ENCODE data around the gene SLC6A7.
"Not testable (repeated sequence)": the region's sequence is repeated elsewhere in the genome, so short reads cannot be mapped to it uniquely, and the experiment has no call there.

Gene SLC6A7

GRCh38 chr5:150245111-150245789 is 55.4 kb downstream of the SLC6A7 start:
- no peak for DNase-seq

- DNase-seq: no peak
These were observed 55.9 kb downstream of the SLC6A7 start for GRCh38 chr5:150245808-150246207.

GRCh38 chr5:150246429-150246828 is 56.6 kb downstream of the SLC6A7 start:
- DNase-seq: no peak

DNA sequence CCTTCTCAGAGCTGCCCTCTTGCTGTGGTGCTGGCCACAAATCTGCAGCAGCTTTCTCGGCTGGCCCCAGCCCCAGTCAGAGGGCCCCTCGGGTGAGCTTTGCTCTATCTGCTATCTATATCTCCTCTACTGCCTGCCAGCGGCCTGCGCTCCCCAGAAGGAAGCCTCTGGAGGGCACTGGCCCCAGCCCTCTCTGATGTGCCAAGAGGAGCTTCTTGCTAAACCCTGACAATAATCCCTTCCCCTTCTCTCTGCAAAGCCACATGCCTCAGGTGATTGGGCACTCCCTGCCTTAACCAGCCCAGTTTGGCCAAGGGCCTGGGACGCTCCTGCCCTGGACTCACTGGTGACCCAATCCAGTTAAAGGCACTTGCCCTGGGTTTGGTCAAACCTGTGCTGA is 57.0 kb downstream of the SLC6A7 start:
- no peak for DNase-seq

DNA sequence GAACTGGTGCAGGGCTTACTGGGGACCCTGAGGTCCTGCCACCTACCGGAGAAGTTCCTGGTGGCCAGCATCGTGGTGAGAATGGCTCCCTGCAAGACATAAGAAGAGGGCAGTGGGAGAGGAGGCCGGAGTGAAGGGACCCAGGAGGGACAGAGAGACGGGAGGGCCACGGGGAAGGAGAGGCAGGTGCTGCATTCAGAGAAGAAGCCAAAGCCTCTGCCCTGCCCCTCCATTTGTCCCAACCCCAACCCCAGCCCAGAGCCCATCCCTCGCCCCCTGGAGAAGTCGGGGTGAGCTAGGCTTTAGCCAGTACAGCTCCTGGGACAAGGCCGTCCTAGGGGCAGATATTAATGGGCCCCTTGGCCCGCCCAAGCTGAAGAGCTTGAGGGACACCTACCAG is 57.9 kb downstream of the SLC6A7 start:
- no peak for DNase-seq

GRCh38 chr5:150248493-150248892 is 58.6 kb downstream of the SLC6A7 start:
- DNase-seq: not testable (repeated sequence)

DNA sequence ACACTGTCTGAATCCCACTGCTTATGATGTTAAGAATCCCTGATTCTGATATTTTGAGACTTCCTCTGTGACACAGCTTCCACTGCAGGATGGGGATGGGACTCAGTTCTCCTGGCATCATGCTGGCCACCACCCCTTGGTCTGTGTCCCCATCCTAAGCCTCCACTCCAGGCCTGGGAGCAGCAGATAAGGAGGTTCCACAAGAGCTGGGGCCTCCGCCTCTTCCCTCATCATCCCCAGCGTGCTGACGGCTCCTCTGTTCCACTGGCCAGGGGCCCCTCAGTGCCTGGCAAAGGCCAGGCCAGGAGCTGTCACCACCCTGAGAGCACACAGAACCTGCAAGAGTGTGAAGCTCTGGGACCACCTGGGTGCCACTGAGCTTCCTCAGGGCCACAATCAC is 59.1 kb downstream of the SLC6A7 start:
- no peak for DNase-seq

DNA sequence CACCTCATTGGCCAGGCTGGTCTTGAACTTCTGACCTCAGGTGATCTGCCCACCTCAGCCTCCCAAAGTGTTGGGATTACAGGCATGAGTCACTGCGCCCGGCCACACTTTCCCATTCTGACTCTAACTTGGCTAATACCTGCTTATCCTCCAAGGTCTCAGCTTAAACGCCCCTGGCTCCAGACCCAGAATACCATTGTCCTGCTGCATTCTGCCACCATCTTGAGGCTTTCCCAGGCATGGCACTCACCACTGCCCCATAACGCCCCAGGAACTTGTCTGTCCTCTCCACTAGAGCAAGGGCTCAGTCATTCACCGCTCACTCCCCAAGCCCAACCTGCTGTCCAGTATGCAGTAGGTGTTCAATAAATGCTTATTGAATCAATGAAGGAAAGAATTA is 59.9 kb downstream of the SLC6A7 start:
- no peak for DNase-seq

GRCh38 chr5:150251504-150251903 is 61.6 kb downstream of the SLC6A7 start:
- no peak for DNase-seq

DNA sequence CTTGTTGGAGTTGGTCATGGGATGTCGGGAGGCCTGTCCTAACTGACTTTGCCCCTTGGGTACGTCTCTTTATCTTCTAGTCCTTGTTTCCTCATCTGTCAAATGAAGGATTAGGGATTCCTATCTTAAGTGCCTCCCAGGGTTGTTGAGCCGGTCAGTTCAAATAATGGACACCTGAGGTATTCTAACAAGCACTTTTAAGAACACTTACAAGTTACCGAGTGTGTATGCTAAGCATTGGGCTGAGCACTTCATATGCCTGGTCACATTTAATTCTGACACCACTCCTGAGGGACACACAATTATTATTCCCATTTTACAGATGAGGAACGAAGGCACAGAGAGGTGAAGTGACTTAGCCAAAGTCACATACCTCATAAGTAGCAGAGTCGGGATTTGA is 62.6 kb downstream of the SLC6A7 start:
- no peak for DNase-seq

- no peak for DNase-seq
These were observed 63.8 kb downstream of the SLC6A7 start for GRCh38 chr5:150253416-150254208.

DNA sequence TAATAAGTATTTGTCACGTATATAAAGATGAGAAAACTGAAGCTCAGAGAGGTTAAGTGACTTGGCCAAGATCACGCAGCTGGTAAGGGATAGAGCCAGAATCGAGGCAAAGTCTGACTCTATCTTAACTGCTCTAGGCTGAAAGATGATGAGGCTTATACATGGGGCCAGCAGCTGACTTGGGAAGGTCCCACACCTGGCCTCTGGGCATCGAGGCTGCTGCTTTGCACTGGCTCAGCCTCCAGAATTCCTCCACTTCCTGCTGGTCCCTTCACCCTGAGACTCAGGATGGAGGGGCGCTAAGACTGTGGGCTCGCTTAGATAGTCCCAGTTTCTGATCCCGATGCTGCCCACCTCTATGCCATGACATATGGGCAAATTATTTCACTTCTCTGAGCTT is 64.5 kb downstream of the SLC6A7 start:
- DNase-seq: no peak

DNA sequence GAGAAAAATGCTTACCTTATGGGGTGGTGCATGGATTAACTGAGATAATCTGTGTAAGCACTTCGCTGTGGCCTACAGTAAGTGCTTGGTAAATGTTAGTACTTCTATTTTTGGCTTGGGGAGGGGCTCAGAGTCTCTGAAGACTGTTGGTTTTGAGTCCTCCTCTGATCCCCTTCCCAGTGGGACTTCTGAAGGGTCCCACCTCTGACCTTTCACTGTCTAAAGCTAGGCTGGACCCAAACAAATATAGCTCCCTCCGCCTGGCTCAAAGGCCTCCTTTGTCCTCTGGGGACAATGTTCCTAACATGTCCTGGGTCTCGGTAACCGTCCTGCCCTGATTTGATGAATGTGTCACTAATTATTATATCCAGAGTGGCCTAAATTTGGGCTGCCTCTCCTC is 64.9 kb downstream of the SLC6A7 start:
- no peak for DNase-seq

DNA sequence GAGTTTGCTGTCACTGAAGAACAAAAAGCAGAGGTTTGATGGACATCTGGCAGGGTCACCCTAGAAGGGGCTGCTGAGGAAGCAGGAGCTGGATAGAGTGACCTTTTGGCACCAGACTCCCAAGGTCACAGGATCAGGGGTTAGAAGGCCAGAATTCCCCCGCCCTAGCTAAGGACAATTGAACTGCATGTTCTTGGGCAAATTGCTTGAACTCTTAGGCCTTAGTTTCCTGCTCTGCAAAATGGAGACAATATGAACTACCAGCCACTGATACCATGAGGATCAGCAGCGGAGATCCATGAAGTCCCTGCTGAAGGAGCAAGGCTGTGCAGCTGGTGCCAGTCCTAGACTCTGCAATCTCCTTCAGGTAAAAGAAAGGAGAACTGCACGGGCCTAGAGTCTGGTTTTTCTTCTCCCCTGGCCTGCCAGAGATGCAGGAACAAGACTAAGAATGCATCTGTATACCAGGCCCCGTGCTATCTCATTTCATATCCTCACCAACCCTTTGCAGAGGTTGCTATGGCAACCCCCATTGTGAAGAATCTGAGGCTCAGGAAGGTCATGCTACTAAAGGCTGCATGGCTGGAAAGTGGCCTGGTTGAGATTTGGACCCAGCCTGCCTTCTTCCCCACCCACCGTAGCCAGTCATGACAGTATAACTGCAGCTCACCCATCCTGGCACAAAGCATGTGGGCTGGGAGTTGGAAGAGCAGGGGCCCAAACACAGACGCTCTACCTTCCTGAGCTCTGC is 66.0 kb downstream of the SLC6A7 start:
- DNase-seq: no peak

DNA sequence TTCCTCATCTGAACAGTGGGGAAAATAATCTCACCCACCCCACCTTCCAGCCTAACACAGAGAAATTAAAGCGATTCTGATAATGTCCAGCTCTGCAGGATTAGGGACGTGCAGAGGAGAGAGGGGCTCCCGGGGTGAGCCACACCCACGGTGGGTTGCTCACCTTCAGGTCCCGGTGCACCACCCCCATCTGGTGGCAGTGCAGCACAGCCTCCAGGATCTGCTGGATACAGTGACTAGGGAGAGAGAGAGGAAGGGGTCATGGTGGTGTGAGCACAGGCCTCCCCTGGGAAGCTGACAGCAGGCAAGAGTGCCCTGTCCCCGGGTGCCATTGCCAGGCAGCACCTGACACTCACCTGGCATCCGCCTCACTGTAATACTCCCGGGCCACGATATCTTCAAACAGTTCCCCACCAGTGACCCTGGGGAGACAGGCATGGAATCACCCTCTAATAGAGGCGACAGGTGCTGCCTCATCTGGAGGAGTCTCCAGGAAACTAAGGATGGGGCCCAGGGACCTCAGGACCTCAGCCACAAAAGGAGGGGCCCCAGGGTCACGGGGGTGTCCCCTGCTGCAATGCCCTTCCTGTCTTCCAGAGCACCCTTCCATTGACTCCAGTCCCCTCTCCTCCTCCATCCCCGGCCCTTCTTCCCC is 66.7 kb downstream of the SLC6A7 start:
- DNase-seq: peak; percentile 52

- DNase-seq: no peak
These were observed 67.6 kb downstream of the SLC6A7 start for GRCh38 chr5:150257424-150257823.

GRCh38 chr5:150258130-150258529 is 68.3 kb downstream of the SLC6A7 start:
- DNase-seq: no peak

Data from 8988T (cell line).